Choroid plexus epithelial cell (primary cell): Measurements from ENCODE around the gene TRAPPC6A.

Experiments
- DNase-seq: peaks from one replicate; pipeline ENCODE4 v3.0.0-alpha.2; 2010; ENCODE audit warnings: low read depth
- H3K4me3 ChIP-seq: 2 replicates; pipeline ENCODE4 v1.5.1; 2011; ENCODE audit warnings: low read depth, mild to moderate bottlenecking, control low read depth, low read length, moderate library complexity
- TF ChIP-seq, protein P1 (sequence below): conservative IDR thresholded peaks from 2 replicates; pipeline ENCODE4 v1.5.1; 2011; ENCODE audit warnings: low read depth, mild to moderate bottlenecking, control low read depth, inconsistent platforms, low read length, moderate library complexity

The TRAPPC6A gene

GRCh38 chr19:45179072-45179891 is 1.2 kb upstream of the TRAPPC6A start:
- DNase-seq = peak; percentile 33
- H3K4me3 ChIP-seq = peak overlapping the region; percentile 99
- TF ChIP-seq, protein P1, sequence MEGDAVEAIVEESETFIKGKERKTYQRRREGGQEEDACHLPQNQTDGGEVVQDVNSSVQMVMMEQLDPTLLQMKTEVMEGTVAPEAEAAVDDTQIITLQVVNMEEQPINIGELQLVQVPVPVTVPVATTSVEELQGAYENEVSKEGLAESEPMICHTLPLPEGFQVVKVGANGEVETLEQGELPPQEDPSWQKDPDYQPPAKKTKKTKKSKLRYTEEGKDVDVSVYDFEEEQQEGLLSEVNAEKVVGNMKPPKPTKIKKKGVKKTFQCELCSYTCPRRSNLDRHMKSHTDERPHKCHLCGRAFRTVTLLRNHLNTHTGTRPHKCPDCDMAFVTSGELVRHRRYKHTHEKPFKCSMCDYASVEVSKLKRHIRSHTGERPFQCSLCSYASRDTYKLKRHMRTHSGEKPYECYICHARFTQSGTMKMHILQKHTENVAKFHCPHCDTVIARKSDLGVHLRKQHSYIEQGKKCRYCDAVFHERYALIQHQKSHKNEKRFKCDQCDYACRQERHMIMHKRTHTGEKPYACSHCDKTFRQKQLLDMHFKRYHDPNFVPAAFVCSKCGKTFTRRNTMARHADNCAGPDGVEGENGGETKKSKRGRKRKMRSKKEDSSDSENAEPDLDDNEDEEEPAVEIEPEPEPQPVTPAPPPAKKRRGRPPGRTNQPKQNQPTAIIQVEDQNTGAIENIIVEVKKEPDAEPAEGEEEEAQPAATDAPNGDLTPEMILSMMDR = no peak

- peak; percentile 100 for DNase-seq
- H3K4me3 ChIP-seq = peak within 1 kb of the TSS; percentile 99
- TF ChIP-seq, protein P1 = peak; percentile 32
Observed at GRCh38 chr19:45178262-45179071, 430 bp upstream of the TRAPPC6A start, which contains the start of gene BLOC1S3. Gene BLOC1S3 (plus strand): TSS chr19:45178784. CDS start chr19:45179297, 513 bp downstream.

- TF ChIP-seq, protein P1 = no peak
- H3K4me3 ChIP-seq = no peak overlapping the region
- DNase-seq = no peak
Observed at GRCh38 chr19:45175515-45176345, 2.3 kb downstream of the TRAPPC6A start.

DNA sequence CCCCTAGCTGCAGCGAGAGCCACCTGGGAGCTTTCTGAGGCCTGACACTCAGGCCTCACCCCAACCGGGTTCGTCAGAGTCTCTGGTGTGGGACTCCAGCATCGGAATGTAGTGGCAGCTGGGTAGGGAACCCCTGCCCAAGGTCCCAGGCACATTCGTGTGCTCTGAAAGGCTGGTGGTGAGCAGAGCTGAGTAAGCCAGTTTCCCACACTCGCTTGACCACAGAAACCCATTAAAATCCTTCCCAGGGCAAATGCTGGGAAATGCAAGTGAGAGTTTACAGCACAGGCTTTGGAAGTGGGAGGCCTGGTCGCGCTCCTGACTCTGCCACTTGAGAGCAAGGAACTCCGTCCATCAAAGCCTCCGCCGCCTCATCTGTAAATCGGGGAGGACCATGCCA is 4.2 kb downstream of the TRAPPC6A start:
- H3K4me3 ChIP-seq = no peak overlapping the region
- no peak for DNase-seq
- TF ChIP-seq, protein P1 = no peak

DNA sequence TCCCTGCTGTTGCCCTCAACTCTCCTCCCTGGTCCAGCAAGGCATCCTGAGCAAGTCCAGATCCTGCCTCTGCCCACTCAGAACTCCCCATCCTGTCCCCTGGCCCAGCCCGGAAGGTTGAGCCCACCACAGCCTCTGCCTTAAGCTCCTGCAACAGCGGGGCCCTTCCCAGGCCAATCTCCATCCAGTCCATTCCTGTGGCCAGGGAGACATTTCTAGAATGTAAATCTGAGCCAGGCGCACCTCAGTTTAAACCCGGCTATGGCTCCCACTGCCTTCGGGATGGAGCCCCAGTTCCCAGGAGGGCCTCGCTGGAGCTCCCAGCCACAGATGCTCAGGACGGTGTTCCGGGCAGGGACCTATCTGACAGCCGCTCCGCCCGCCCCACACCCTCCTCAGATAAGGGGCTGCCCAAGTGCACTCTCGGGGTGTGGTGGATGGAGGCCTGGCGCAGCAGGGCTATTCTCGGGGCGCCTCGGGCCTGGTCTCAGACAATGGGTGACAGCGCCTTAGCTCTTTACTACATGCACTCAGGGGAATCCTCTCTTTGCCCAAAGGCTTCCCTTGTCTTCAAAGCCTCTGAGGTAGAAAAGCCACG is 5.3 kb downstream of the TRAPPC6A start:
- no peak for DNase-seq
- no peak overlapping the region for H3K4me3 ChIP-seq
- TF ChIP-seq, protein P1 = no peak

DNA sequence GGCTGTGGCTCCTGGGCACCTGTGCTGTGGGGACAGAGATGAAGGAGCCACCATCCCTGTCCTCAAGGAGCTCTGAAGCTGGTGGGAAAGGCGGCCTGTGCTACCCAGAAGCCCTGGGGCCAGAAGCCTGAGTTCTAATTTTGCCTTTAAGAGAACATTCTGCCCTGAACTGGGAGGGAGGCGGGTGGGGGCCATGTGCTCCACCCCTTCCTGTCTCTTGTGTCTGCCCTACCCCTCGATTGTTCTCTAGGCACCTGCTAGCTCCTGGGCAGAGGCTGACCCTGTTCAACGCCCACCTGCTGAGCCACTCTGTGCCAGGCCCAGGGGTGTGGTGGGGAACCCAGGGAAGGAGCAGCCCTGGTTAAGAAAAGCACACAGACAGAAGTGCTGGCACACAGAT is 5.9 kb downstream of the TRAPPC6A start:
- TF ChIP-seq, protein P1 = no peak
- DNase-seq = no peak
- no peak overlapping the region for H3K4me3 ChIP-seq
